HCT116 (cell line): ENCODE results near the gene DOCK3.

ENCODE experiments used
- EZH2 ChIP-seq: fragments of 200-600 bp; sonication (generic); IDR thresholded peaks from 2 replicates; pipeline ENCODE4 v1.6.1; 2017; ENCODE audit warnings: antibody characterized with exemption, mixed run types
- TF ChIP-seq, protein P1 (sequence below), 3 experiments: fragments of 200-600 bp in 1 of 3; sonication (generic) in 1 of 3; IDR thresholded peaks in 2 of 3; conservative IDR thresholded peaks in 1 of 3; 2 replicates each; pipeline ENCODE4 v1.5.1; 2012 to 2017; ENCODE audit warnings: low read depth in 2 of 3, low read length in 2 of 3, antibody characterized with exemption in 1 of 3, borderline replicate concordance in 1 of 3, control low read depth in 1 of 3, mild to moderate bottlenecking in 1 of 3, mixed read lengths in 1 of 3, mixed run types in 1 of 3, moderate library complexity in 1 of 3; ENCODE audit not compliant: insufficient read depth in 1 of 3

DNA sequence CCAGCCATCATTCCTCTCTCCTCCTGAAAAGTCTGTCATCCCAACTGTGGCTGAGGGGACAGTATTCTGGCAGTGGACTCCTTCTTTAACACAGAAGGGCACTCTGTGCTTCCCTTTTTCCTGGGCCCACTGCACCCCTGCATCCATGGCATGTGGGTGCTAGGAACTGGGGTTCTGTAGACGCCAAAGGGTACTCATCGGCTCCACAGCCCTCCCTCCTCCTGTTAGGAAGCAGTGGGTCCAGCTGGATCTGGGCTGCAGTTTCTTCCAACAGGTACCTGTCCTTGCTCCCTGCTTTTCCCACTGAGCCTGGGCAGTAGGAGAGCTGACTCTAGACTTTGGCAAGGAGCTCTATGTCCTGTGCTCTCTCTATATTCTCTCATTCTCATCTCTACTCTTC, 704.0 kb downstream of the DOCK3 start:
- TF ChIP-seq, protein P1, sequence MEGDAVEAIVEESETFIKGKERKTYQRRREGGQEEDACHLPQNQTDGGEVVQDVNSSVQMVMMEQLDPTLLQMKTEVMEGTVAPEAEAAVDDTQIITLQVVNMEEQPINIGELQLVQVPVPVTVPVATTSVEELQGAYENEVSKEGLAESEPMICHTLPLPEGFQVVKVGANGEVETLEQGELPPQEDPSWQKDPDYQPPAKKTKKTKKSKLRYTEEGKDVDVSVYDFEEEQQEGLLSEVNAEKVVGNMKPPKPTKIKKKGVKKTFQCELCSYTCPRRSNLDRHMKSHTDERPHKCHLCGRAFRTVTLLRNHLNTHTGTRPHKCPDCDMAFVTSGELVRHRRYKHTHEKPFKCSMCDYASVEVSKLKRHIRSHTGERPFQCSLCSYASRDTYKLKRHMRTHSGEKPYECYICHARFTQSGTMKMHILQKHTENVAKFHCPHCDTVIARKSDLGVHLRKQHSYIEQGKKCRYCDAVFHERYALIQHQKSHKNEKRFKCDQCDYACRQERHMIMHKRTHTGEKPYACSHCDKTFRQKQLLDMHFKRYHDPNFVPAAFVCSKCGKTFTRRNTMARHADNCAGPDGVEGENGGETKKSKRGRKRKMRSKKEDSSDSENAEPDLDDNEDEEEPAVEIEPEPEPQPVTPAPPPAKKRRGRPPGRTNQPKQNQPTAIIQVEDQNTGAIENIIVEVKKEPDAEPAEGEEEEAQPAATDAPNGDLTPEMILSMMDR (IDR thresholded peaks at IDR 0.05 in 2 of 3, conservative IDR thresholded peaks at IDR 0.05 in 1 of 3; ENCODE audit: borderline replicate concordance in 1 of 3, insufficient read depth in 1 of 3, low read depth in 2 of 3, low read length in 2 of 3), result no peak
- TF ChIP-seq EZH2, result no peak
